Progenitor cell of endocrine pancreas (in vitro differentiated cells): ENCODE data around the gene SERTAD2. TPM values are rescaled to one million over a fixed set of nuclear protein-coding genes. Genes with fewer than 3 reads are reported as not detected.

ENCODE experiments used
- DNase-seq: peaks from one replicate; pipeline ENCODE4 v3.0.0; 2021; ENCODE audit warnings: low spot score; ENCODE audit not compliant: unreplicated experiment
- H3K27ac Mint-ChIP-seq: 2 replicates; pipeline ENCODE4 v1.8.0; 2021; ENCODE audit warnings: mild to moderate bottlenecking, moderate library complexity, mixed read lengths
- H3K27me3 Mint-ChIP-seq: 2 replicates; pipeline ENCODE4 v1.8.0; 2021; ENCODE audit warnings: mixed read lengths
- H3K36me3 Mint-ChIP-seq: 2 replicates; pipeline ENCODE4 v1.8.0; 2022; ENCODE audit warnings: mixed read lengths; ENCODE audit not compliant: insufficient read depth
- H3K4me1 Mint-ChIP-seq: 2 replicates; pipeline ENCODE4 v1.8.0; 2021; ENCODE audit warnings: low read depth, mixed read lengths
- H3K4me3 Mint-ChIP-seq: 2 replicates; pipeline ENCODE4 v1.8.0; 2021; ENCODE audit warnings: low read depth, mild to moderate bottlenecking, moderate library complexity, mixed read lengths
- H3K9me3 Mint-ChIP-seq: 2 replicates; pipeline ENCODE4 v1.8.0; 2021; ENCODE audit warnings: low read depth, mixed read lengths
- total RNA-seq: library from RNA; stranded (reverse); gene quantifications from 2 replicates; pipeline ENCODE4 v1.2.1, GENCODE V29; 2021
- TF ChIP-seq, protein P1 (sequence below): fragments of 200-600 bp; sonication (generic); IDR thresholded peaks from one replicate; pipeline ENCODE4 v1.5.0; 2021; ENCODE audit warnings: antibody characterized with exemption, mild to moderate bottlenecking; ENCODE audit not compliant: unreplicated experiment

Gene SERTAD2
- total RNA-seq, 1 donor from 2014 or later = 19.0 TPM

DNA sequence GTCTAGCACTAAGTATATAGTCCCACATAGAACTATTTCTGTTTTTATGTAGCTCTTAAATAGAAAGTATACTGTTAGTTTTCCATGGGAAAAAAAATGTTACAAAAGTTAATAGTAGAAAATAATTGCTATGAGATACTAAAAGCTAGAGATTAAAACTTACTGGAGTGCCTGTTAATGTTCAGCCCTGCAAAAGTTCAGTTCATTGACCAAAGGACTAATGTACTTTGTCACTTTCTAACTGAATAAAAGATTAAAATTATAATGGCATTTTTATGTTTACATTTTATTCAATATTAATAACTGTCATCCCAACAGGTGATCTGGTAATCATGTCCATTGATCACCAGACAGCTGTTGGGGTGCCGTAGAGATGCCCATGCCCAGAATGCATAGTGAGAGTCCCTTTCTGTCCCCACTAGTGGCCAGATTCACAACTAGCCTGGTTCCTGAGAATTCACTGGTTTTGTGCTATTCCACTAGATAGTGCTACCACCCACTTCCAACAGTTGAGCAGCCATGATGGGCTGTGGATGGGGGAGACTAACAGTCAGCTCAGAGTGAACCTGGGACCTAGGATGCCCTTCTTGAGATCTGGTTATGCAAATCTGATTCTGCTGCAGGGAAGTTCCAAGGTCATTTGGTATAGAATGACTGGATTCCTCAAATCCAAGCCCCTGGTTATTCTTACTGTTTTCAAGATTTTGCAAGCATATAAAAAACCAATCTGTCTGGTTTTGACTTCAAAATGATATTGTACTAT is 71.8 kb downstream of the SERTAD2 start:
- Mint-ChIP-seq H3K4me3 (no peak overlapping the region), H3K4me1 (no peaks in the 10 kb centered on the region), H3K27me3 (no peaks in the 10 kb centered on the region), H3K9me3 (no peaks in the 10 kb centered on the region), H3K36me3 (peaks cover 7% of the 10 kb centered on the region), H3K27ac (no peak overlapping the region)
- no peak for DNase-seq
- TF ChIP-seq, protein P1, sequence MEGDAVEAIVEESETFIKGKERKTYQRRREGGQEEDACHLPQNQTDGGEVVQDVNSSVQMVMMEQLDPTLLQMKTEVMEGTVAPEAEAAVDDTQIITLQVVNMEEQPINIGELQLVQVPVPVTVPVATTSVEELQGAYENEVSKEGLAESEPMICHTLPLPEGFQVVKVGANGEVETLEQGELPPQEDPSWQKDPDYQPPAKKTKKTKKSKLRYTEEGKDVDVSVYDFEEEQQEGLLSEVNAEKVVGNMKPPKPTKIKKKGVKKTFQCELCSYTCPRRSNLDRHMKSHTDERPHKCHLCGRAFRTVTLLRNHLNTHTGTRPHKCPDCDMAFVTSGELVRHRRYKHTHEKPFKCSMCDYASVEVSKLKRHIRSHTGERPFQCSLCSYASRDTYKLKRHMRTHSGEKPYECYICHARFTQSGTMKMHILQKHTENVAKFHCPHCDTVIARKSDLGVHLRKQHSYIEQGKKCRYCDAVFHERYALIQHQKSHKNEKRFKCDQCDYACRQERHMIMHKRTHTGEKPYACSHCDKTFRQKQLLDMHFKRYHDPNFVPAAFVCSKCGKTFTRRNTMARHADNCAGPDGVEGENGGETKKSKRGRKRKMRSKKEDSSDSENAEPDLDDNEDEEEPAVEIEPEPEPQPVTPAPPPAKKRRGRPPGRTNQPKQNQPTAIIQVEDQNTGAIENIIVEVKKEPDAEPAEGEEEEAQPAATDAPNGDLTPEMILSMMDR = no peak

Other genes starting within 250 kb of the SERTAD2 start
- gene LGALSL, start 199.8 kb downstream of the SERTAD2 start, total RNA-seq = 22.6 and 23.9 TPM in 2 replicates
- 26.6 and 28.9 TPM in 2 replicates for gene AFTPH, start 129.6 kb downstream of the SERTAD2 start, total RNA-seq